ENCODE measurements around the gene NOS1. TPM values are rescaled to one million over a fixed set of nuclear protein-coding genes. Genes with fewer than 3 reads are reported as not detected.

Gene NOS1
- total RNA-seq, 1 experiment from 2014 or later = 2.3 TPM

- no peak for DNase-seq
- H2AK5ac ChIP-seq (ENCODE audit: insufficient read length, low read length) = no peak overlapping the region
- H3K23me2 ChIP-seq (ENCODE audit: insufficient read length, low read depth, low read length, poor library complexity, severe bottlenecking) = no peaks in the 10 kb centered on the region
- no peak overlapping the region for H3K14ac ChIP-seq (ENCODE audit: insufficient read depth, low read length)
- no peak overlapping the region for H3K56ac ChIP-seq (ENCODE audit: insufficient read length, low read depth, low read length)
- no peaks in the 10 kb centered on the region for H3K27me3 ChIP-seq (ENCODE audit: insufficient read depth, low read length)
- TF ChIP-seq CTCF (conservative IDR thresholded peaks at IDR 0.05) = no peak
- H2BK15ac ChIP-seq (ENCODE audit: low read depth, low read length) = no peak overlapping the region
- H3K4me1 ChIP-seq (ENCODE audit: insufficient read depth, low read length) = peaks cover 3% of the 10 kb centered on the region; the same call in 1 of the 2 replicates
- H4K8ac ChIP-seq (replicated peaks; ENCODE audit: insufficient read length, low read depth, low read length) = no peak overlapping the region
- no peak overlapping the region for H2BK20ac ChIP-seq (ENCODE audit: low read depth, low read length, poor library complexity, severe bottlenecking)
- no CpG with 5 or more reads among the region's 5 CpGs for WGBS (ENCODE audit: extremely low coverage, insufficient read length, low lambda C conversion rate)
- no peaks in the 10 kb centered on the region for H3K27me3 Mint-ChIP-seq (ENCODE audit: low read depth)
- no peak overlapping the region for H3K23ac ChIP-seq (ENCODE audit: insufficient read length, low read depth, low read length)
- no peaks in the 10 kb centered on the region; a peak in 1 of 7 replicates for H3K36me3 Mint-ChIP-seq (ENCODE audit: insufficient read depth in 1 of 3, low read depth in 3 of 3)
- no peak overlapping the region for H3K18ac ChIP-seq (ENCODE audit: insufficient read length, low read depth, low read length)
- no peak overlapping the region for H2BK5ac ChIP-seq (ENCODE audit: insufficient read length, low read length)
- H3K27ac ChIP-seq (ENCODE audit: insufficient read length, low read depth, low read length) = no peak overlapping the region
- H2BK120ac ChIP-seq (ENCODE audit: low read depth, low read length, poor library complexity, severe bottlenecking) = no peak overlapping the region
- H3K79me2 ChIP-seq (ENCODE audit: insufficient read depth, low read length) = no peaks in the 10 kb centered on the region
- no peak overlapping the region for H4K5ac ChIP-seq (ENCODE audit: insufficient read length, low read depth, low read length)
- no peak overlapping the region for H3K9ac ChIP-seq (ENCODE audit: extremely low read depth, insufficient read length, low read length)
- peaks cover 19 to 21% of the 10 kb centered on the region in 2 experiments for H3K4me1 Mint-ChIP-seq
- no peak overlapping the region for H3T11ph ChIP-seq (ENCODE audit: low read length)
- no peaks in the 10 kb centered on the region for H3K9me3 ChIP-seq (ENCODE audit: control insufficient read depth, low read depth, low read length)
- no peak overlapping the region for H2AFZ ChIP-seq (ENCODE audit: low read length)
- H2BK12ac ChIP-seq (ENCODE audit: insufficient read length, low read depth, low read length) = no peak overlapping the region
- no peaks in the 10 kb centered on the region for H4K20me1 ChIP-seq (ENCODE audit: control insufficient read depth, insufficient read depth, insufficient read length)
- H3K4ac ChIP-seq (ENCODE audit: low read depth, low read length) = no peak overlapping the region
- no peak overlapping the region for H3K4me2 ChIP-seq (ENCODE audit: insufficient read depth, insufficient read length, low read length)
- H4K91ac ChIP-seq (ENCODE audit: insufficient read length, low read depth, low read length) = no peak overlapping the region
- no peaks in the 10 kb centered on the region for H3K79me1 ChIP-seq (ENCODE audit: insufficient read depth, low read depth, low read length, poor library complexity, severe bottlenecking)
- H3K4me3 Mint-ChIP-seq = no peak overlapping the region
- no peak overlapping the region for H3K27ac Mint-ChIP-seq
- no peaks in the 10 kb centered on the region; a peak in 1 of 5 replicates for H3K9me3 Mint-ChIP-seq
Observed at GRCh38 chr12:117282490-117282889, 78.9 kb downstream of the NOS1 start.
